Breast epithelium (tissue), 4 donors: ENCODE data around the gene ATP6V1G3. TPM values are rescaled to one million over a fixed set of nuclear protein-coding genes. Genes with fewer than 3 reads are reported as not detected.

Experiments
- DNase-seq, 2 donors: peaks; one replicate each; pipeline ENCODE4 v3.0.0-alpha.2; 2019; ENCODE audit warnings: low spot score in 2 of 2
- H3K27ac ChIP-seq, 2 donors: fragments of 200-600 bp; sonication (generic) in 1 of 2; one replicate each; pipeline ENCODE4 v1.5.1; 2016 to 2019; ENCODE audit warnings: mild to moderate bottlenecking in 1 of 2
- H3K27me3 ChIP-seq, 2 donors: fragments of 200-600 bp; sonication (generic) in 1 of 2; one replicate each; pipeline versions ENCODE4 v1.5.1 to v1.6.0; 2017 to 2019; ENCODE audit warnings: control low read depth in 1 of 2, mild to moderate bottlenecking in 1 of 2
- H3K36me3 ChIP-seq: fragments of 200-600 bp; one replicate; pipeline ENCODE4 v1.5.1; 2019
- H3K4me1 ChIP-seq, 2 donors: fragments of 200-600 bp; sonication (generic); one replicate each; pipeline ENCODE4 v1.5.1; 2016 to 2019; ENCODE audit warnings: control low read depth in 1 of 2
- H3K4me3 ChIP-seq, 3 donors: fragments of 200-600 bp; sonication (generic); 1 replicate in 2 of 3; 2 replicates in 1 of 3; pipeline ENCODE4 v1.5.1; 2016 to 2019; ENCODE audit warnings: mild to moderate bottlenecking in 3 of 3, moderate library complexity in 2 of 3
- H3K9me3 ChIP-seq, 2 donors: fragments of 200-600 bp; sonication (generic) in 1 of 2; one replicate each; pipeline ENCODE4 v1.5.1; 2016 to 2019; ENCODE audit warnings: control low read depth in 1 of 2
- CTCF ChIP-seq, 3 donors: fragments of 450-650 bp; IDR thresholded peaks; one replicate each; pipeline ENCODE4 v1.5.1; 2016 to 2017; ENCODE audit warnings: antibody characterized with exemption in 3 of 3, mild to moderate bottlenecking in 3 of 3, moderate library complexity in 3 of 3
- POLR2A ChIP-seq: fragments of 450-650 bp; IDR thresholded peaks from one replicate; pipeline ENCODE4 v1.6.1; 2016; ENCODE audit warnings: antibody characterized with exemption, mild to moderate bottlenecking, moderate library complexity
- POLR2AphosphoS5 ChIP-seq, 3 donors: sonication (generic); formaldehyde crosslinking; IDR thresholded peaks; one replicate each; pipeline ENCODE4 v1.6.1; 2017; ENCODE audit warnings: antibody characterized with exemption in 3 of 3
- intact Hi-C: fragments of 100-400 bp; cut with DNase I; formaldehyde crosslinking; loops from one replicate; pipeline ENCODE4 v1.15.1; 2023; ENCODE audit warnings: low total_unique reads
- total RNA-seq, 3 donors: library from RNA; depleted of rRNA; stranded (reverse); fragments of >200 nt; gene quantifications; one replicate each; pipeline ENCODE4 v1.1.0, GENCODE V29; 2016

Gene ATP6V1G3
- total RNA-seq, 3 donors from 2014 or later: not detected

- DNase-seq: no peak
- H3K4me1 ChIP-seq: no peaks in the 10 kb centered on the region
- H3K27ac ChIP-seq: peak overlapping the region; percentile 0 to 49
- no peaks in the 10 kb centered on the region for H3K9me3 ChIP-seq
- intact Hi-C loops: no loop called here
- no peaks in the 10 kb centered on the region for H3K27me3 ChIP-seq
- H3K36me3 ChIP-seq: no peaks in the 10 kb centered on the region
- TF ChIP-seq POLR2A: no peak
- TF ChIP-seq POLR2AphosphoS5 (IDR thresholded peaks at IDR 0.05): no peak
- TF ChIP-seq CTCF (IDR thresholded peaks at IDR 0.05): no peak
- H3K4me3 ChIP-seq: no peak overlapping the region
Measured at GRCh38 chr1:198491028-198491427, 49.5 kb downstream of the ATP6V1G3 start.

- no peak for TF ChIP-seq POLR2A
- no peak for TF ChIP-seq POLR2AphosphoS5 (IDR thresholded peaks at IDR 0.05)
- no peak for TF ChIP-seq CTCF (IDR thresholded peaks at IDR 0.05)
- intact Hi-C loops: no loop called here
- no peaks in the 10 kb centered on the region for H3K27me3 ChIP-seq
Measured at GRCh38 chr1:198490224-198490623, 50.3 kb downstream of the ATP6V1G3 start.

GRCh38 chr1:198486903-198487302, 53.6 kb downstream of the ATP6V1G3 start:
- Histone ChIP-seq H3K27me3 (no peaks in the 10 kb centered on the region), H3K27ac (no peak overlapping the region), H3K4me3 (no peak overlapping the region), H3K9me3 (no peaks in the 10 kb centered on the region), H3K36me3 (no peaks in the 10 kb centered on the region), H3K4me1 (no peaks in the 10 kb centered on the region)
- no peak for TF ChIP-seq CTCF (IDR thresholded peaks at IDR 0.05)
- TF ChIP-seq POLR2A: no peak
- no peak for TF ChIP-seq POLR2AphosphoS5 (IDR thresholded peaks at IDR 0.05)
- no peak for DNase-seq
- intact Hi-C loops: no loop called here

More at GRCh38 chr1:198490224-198490623, 50.3 kb downstream of the ATP6V1G3 start:
- Histone ChIP-seq H3K27ac (no peak overlapping the region), H3K4me1 (no peaks in the 10 kb centered on the region), H3K36me3 (no peaks in the 10 kb centered on the region), H3K9me3 (no peaks in the 10 kb centered on the region), H3K4me3 (no peak overlapping the region)
- DNase-seq: no peak

- Histone ChIP-seq H3K4me3 (no peak overlapping the region), H3K9me3 (no peaks in the 10 kb centered on the region), H3K36me3 (no peaks in the 10 kb centered on the region), H3K27me3 (no peaks in the 10 kb centered on the region), H3K4me1 (no peaks in the 10 kb centered on the region), H3K27ac (no peak overlapping the region)
- DNase-seq: no peak
- intact Hi-C loops: no loop called here
- TF ChIP-seq POLR2A (no peak), POLR2AphosphoS5 (IDR thresholded peaks at IDR 0.05) (no peak), CTCF (IDR thresholded peaks at IDR 0.05) (no peak)
Measured at GRCh38 chr1:198483645-198484044, 56.8 kb downstream of the ATP6V1G3 start.

GRCh38 chr1:198483006-198483405, 57.5 kb downstream of the ATP6V1G3 start:
- intact Hi-C loops: no loop called here

GRCh38 chr1:198481661-198482060, 58.8 kb downstream of the ATP6V1G3 start:
- Histone ChIP-seq H3K4me3 (no peak overlapping the region), H3K36me3 (no peaks in the 10 kb centered on the region), H3K27me3 (no peaks in the 10 kb centered on the region), H3K4me1 (no peaks in the 10 kb centered on the region), H3K9me3 (no peaks in the 10 kb centered on the region), H3K27ac (no peak overlapping the region)
- DNase-seq: no peak
- intact Hi-C loops: no loop called here
- TF ChIP-seq POLR2A: no peak
- no peak for TF ChIP-seq CTCF (IDR thresholded peaks at IDR 0.05)
- TF ChIP-seq POLR2AphosphoS5 (IDR thresholded peaks at IDR 0.05): no peak

More at GRCh38 chr1:198483006-198483405, 57.5 kb downstream of the ATP6V1G3 start:
- Histone ChIP-seq H3K4me1 (no peaks in the 10 kb centered on the region), H3K27ac (no peak overlapping the region), H3K9me3 (no peaks in the 10 kb centered on the region), H3K27me3 (no peaks in the 10 kb centered on the region), H3K36me3 (no peaks in the 10 kb centered on the region), H3K4me3 (no peak overlapping the region)
- TF ChIP-seq POLR2AphosphoS5 (IDR thresholded peaks at IDR 0.05) (no peak), POLR2A (no peak)
- DNase-seq: no peak
